Measurements from ENCODE around the gene VPS37C. TPM values are rescaled to one million over a fixed set of nuclear protein-coding genes. Genes with fewer than 3 reads are reported as not detected.
A peak's percentile ranks its signal among the peaks of the same experiment; 100 is the strongest.

Gene VPS37C
- total and polyA plus RNA-seq, 2 of the 13 experiments (the other 11 are each of a cell fraction or from before 2014, with no cell fraction given): 7.5 to 8.8 TPM

DNA sequence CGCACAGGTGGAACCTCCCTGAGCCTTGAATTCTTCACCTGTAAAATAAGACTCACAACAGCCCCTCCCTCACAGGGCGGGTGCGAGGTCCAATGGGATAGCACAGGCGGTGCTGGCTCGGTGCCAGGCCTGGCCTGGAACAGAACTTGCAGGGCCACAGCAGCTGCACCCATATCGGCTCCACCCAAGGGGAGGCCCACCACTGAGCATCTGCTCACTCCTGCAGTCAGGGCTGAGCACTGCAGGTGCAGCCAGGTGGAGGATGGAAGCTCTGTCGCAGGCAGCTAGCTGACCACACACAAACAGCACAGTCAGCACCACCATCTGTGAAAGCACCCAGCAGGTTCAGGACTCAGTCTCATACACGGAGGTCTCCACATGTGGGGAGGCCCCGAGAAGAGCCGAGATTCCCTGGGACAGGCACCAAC lies 19.6 kb downstream of the VPS37C start (continued):
- TF ChIP-seq, protein P1, sequence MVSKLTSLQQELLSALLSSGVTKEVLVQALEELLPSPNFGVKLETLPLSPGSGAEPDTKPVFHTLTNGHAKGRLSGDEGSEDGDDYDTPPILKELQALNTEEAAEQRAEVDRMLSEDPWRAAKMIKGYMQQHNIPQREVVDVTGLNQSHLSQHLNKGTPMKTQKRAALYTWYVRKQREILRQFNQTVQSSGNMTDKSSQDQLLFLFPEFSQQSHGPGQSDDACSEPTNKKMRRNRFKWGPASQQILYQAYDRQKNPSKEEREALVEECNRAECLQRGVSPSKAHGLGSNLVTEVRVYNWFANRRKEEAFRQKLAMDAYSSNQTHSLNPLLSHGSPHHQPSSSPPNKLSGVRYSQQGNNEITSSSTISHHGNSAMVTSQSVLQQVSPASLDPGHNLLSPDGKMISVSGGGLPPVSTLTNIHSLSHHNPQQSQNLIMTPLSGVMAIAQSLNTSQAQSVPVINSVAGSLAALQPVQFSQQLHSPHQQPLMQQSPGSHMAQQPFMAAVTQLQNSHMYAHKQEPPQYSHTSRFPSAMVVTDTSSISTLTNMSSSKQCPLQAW (CRISPR knock-in tag; IDR thresholded peaks at IDR 0.05): no peak
- TF ChIP-seq HNF4A (CRISPR knock-in tag; IDR thresholded peaks at IDR 0.05) (peak; percentile 36; the same call in 1 of the 2 replicates), YEATS2 (CRISPR knock-in tag; IDR thresholded peaks at IDR 0.05; ENCODE audit: borderline replicate concordance) (no peak), ZNF552 (CRISPR knock-in tag; IDR thresholded peaks at IDR 0.05; ENCODE audit: borderline replicate concordance) (no peak), ZNF34 (CRISPR knock-in tag; IDR thresholded peaks at IDR 0.05; ENCODE audit: borderline replicate concordance) (no peak), AHR (CRISPR knock-in tag; IDR thresholded peaks at IDR 0.05) (no peak), KAT8 (CRISPR knock-in tag; IDR thresholded peaks at IDR 0.05) (no peak), SMARCC2 (IDR thresholded peaks at IDR 0.05) (no peak), MXD4 (CRISPR knock-in tag; IDR thresholded peaks at IDR 0.05) (no peak), BHLHE40 (IDR thresholded peaks at IDR 0.05; ENCODE audit: low read length) (no peak), POLR2AphosphoS2 (IDR thresholded peaks at IDR 0.05; ENCODE audit: low read depth, low read length) (no peak), ZNF350 (CRISPR knock-in tag; IDR thresholded peaks at IDR 0.05; ENCODE audit: borderline replicate concordance, low read depth) (no peak), NR2F6 (IDR thresholded peaks at IDR 0.05) (no peak), NR2F6 (CRISPR knock-in tag; IDR thresholded peaks at IDR 0.05) (no peak), ZNF329 (CRISPR knock-in tag; IDR thresholded peaks at IDR 0.05; ENCODE audit: low read depth) (no peak)
- TF ChIP-seq, protein P2, sequence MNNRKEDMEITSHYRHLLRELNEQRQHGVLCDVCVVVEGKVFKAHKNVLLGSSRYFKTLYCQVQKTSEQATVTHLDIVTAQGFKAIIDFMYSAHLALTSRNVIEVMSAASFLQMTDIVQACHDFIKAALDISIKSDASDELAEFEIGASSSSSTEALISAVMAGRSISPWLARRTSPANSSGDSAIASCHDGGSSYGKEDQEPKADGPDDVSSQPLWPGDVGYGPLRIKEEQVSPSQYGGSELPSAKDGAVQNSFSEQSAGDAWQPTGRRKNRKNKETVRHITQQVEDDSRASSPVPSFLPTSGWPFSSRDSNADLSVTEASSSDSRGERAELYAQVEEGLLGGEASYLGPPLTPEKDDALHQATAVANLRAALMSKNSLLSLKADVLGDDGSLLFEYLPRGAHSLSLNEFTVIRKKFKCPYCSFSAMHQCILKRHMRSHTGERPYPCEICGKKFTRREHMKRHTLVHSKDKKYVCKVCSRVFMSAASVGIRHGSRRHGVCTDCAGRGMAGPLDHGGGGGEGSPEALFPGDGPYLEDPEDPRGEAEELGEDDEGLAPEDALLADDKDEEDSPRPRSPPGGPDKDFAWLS (CRISPR knock-in tag; IDR thresholded peaks at IDR 0.05; ENCODE audit: borderline replicate concordance): no peak
- TF ChIP-seq, protein P3, sequence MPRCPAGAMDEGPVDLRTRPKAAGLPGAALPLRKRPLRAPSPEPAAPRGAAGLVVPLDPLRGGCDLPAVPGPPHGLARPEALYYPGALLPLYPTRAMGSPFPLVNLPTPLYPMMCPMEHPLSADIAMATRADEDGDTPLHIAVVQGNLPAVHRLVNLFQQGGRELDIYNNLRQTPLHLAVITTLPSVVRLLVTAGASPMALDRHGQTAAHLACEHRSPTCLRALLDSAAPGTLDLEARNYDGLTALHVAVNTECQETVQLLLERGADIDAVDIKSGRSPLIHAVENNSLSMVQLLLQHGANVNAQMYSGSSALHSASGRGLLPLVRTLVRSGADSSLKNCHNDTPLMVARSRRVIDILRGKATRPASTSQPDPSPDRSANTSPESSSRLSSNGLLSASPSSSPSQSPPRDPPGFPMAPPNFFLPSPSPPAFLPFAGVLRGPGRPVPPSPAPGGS (CRISPR knock-in tag; IDR thresholded peaks at IDR 0.05): no peak
- TF ChIP-seq, protein P4, sequence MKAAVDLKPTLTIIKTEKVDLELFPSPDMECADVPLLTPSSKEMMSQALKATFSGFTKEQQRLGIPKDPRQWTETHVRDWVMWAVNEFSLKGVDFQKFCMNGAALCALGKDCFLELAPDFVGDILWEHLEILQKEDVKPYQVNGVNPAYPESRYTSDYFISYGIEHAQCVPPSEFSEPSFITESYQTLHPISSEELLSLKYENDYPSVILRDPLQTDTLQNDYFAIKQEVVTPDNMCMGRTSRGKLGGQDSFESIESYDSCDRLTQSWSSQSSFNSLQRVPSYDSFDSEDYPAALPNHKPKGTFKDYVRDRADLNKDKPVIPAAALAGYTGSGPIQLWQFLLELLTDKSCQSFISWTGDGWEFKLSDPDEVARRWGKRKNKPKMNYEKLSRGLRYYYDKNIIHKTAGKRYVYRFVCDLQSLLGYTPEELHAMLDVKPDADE (CRISPR knock-in tag; IDR thresholded peaks at IDR 0.05): no peak
- TF ChIP-seq, protein P5, sequence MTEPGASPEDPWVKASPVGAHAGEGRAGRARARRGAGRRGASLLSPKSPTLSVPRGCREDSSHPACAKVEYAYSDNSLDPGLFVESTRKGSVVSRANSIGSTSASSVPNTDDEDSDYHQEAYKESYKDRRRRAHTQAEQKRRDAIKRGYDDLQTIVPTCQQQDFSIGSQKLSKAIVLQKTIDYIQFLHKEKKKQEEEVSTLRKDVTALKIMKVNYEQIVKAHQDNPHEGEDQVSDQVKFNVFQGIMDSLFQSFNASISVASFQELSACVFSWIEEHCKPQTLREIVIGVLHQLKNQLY (CRISPR knock-in tag; IDR thresholded peaks at IDR 0.05): no peak
- TF ChIP-seq, protein P6, sequence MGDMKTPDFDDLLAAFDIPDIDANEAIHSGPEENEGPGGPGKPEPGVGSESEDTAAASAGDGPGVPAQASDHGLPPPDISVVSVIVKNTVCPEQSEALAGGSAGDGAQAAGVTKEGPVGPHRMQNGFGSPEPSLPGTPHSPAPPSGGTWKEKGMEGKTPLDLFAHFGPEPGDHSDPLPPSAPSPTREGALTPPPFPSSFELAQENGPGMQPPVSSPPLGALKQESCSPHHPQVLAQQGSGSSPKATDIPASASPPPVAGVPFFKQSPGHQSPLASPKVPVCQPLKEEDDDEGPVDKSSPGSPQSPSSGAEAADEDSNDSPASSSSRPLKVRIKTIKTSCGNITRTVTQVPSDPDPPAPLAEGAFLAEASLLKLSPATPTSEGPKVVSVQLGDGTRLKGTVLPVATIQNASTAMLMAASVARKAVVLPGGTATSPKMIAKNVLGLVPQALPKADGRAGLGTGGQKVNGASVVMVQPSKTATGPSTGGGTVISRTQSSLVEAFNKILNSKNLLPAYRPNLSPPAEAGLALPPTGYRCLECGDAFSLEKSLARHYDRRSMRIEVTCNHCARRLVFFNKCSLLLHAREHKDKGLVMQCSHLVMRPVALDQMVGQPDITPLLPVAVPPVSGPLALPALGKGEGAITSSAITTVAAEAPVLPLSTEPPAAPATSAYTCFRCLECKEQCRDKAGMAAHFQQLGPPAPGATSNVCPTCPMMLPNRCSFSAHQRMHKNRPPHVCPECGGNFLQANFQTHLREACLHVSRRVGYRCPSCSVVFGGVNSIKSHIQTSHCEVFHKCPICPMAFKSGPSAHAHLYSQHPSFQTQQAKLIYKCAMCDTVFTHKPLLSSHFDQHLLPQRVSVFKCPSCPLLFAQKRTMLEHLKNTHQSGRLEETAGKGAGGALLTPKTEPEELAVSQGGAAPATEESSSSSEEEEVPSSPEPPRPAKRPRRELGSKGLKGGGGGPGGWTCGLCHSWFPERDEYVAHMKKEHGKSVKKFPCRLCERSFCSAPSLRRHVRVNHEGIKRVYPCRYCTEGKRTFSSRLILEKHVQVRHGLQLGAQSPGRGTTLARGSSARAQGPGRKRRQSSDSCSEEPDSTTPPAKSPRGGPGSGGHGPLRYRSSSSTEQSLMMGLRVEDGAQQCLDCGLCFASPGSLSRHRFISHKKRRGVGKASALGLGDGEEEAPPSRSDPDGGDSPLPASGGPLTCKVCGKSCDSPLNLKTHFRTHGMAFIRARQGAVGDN (CRISPR knock-in tag; IDR thresholded peaks at IDR 0.05): peak; percentile 36; the same call in 1 of the 2 replicates

Data from HepG2 (cell line).